GM12892 (cell line): ENCODE measurements around the gene INPP4B.
A peak's percentile ranks its signal among the peaks of the same experiment; 100 is the strongest.
"Not testable (repeated sequence)": the region's sequence is repeated elsewhere in the genome, so short reads cannot be mapped to it uniquely, and the experiment has no call there.

Experiments used
- DNase-seq: peaks from one replicate; pipeline ENCODE4 v3.0.0; 2011; ENCODE audit not compliant: insufficient read length
- FAIRE-seq: peaks from 2 replicates; lab custom pipeline; 2011; peaks lifted over from hg19 to GRCh38; lab: Jason Lieb, UNC
- POLR2A ChIP-seq: IDR thresholded peaks from 2 replicates; pipeline ENCODE4 v1.6.1; 2011; ENCODE audit warnings: low read depth, low read length, control low read depth
- POLR2AphosphoS5 ChIP-seq: IDR thresholded peaks from 2 replicates; pipeline ENCODE4 v1.6.1; 2011; ENCODE audit warnings: low read depth, low read length, control low read depth
- TAF1 ChIP-seq: IDR thresholded peaks from 2 replicates; pipeline ENCODE4 v1.6.1; 2011; ENCODE audit warnings: low read depth, mild to moderate bottlenecking, control low read depth, low read length, borderline replicate concordance

The INPP4B gene

GRCh38 chr4:142408003-142408441 is 438.1 kb downstream of the INPP4B start:
- TF ChIP-seq POLR2A (no peak), POLR2AphosphoS5 (no peak), TAF1 (no peak)
- FAIRE-seq (no peak), DNase-seq (no peak)

- DNase-seq (no peak), FAIRE-seq (no peak)
- TF ChIP-seq TAF1 (no peak), POLR2A (no peak), POLR2AphosphoS5 (no peak)
Measured at GRCh38 chr4:142407596-142407995, 438.5 kb downstream of the INPP4B start.

GRCh38 chr4:142406917-142407501 is 439.1 kb downstream of the INPP4B start:
- no peak for DNase-seq
- peak; percentile 5 for FAIRE-seq
- TF ChIP-seq POLR2AphosphoS5 (no peak), POLR2A (no peak), TAF1 (no peak)

- TF ChIP-seq TAF1 (no peak), POLR2A (no peak), POLR2AphosphoS5 (no peak)
- no peak for FAIRE-seq
- no peak for DNase-seq
Measured at GRCh38 chr4:142406499-142406835, 439.6 kb downstream of the INPP4B start.

GRCh38 chr4:142405695-142406498 is 440.2 kb downstream of the INPP4B start:
- DNase-seq: no peak
- TF ChIP-seq POLR2AphosphoS5: no peak
- no peak for TF ChIP-seq TAF1
- no peak for TF ChIP-seq POLR2A
- FAIRE-seq: no peak

GRCh38 chr4:142405021-142405694 is 440.9 kb downstream of the INPP4B start:
- FAIRE-seq (peak; percentile 53), DNase-seq (no peak)
- TF ChIP-seq POLR2AphosphoS5 (no peak), POLR2A (no peak), TAF1 (no peak)

- TF ChIP-seq POLR2A: no peak
- no peak for TF ChIP-seq TAF1
- no peak for FAIRE-seq
- DNase-seq: no peak
Measured at GRCh38 chr4:142404191-142404611, 441.9 kb downstream of the INPP4B start.

GRCh38 chr4:142402900-142403299 is 443.2 kb downstream of the INPP4B start:
- DNase-seq: no peak
- FAIRE-seq: no peak
- TF ChIP-seq POLR2A (no peak), POLR2AphosphoS5 (no peak), TAF1 (no peak)

GRCh38 chr4:142402156-142402555 is 443.9 kb downstream of the INPP4B start:
- DNase-seq (no peak), FAIRE-seq (no peak)
- TF ChIP-seq TAF1: no peak
- TF ChIP-seq POLR2AphosphoS5: no peak
- TF ChIP-seq POLR2A: no peak

- FAIRE-seq, DNase-seq: not testable (repeated sequence)
Measured at GRCh38 chr4:142397364-142397991, 448.6 kb downstream of the INPP4B start.

GRCh38 chr4:142396279-142396678 is 449.8 kb downstream of the INPP4B start:
- DNase-seq (no peak), FAIRE-seq (no peak)
- TF ChIP-seq POLR2AphosphoS5: no peak
- TF ChIP-seq TAF1: no peak
- no peak for TF ChIP-seq POLR2A

- DNase-seq (no peak), FAIRE-seq (no peak)
- TF ChIP-seq POLR2A: no peak
Measured at GRCh38 chr4:142393127-142393526, 453.0 kb downstream of the INPP4B start.
